ENCODE measurements around the gene RTL1. TPM values are rescaled to one million over a fixed set of nuclear protein-coding genes. Genes with fewer than 3 reads are reported as not detected.

The RTL1 gene
- total RNA-seq, result not detected

- peak in 1 of 2 donors; percentile 46 for DNase-seq (ENCODE audit: low spot score in 2 of 2)
- no peaks in the 10 kb centered on the region for H3K36me3 ChIP-seq
- peaks cover 0 to 5% of the 10 kb centered on the region in 2 donors for H3K4me1 ChIP-seq
- peak within 1 kb of the TSS in 2 of 3 donors; percentile 26 to 35 for H3K4me3 ChIP-seq
- H3K27ac ChIP-seq, result no peak within 1 kb of the TSS
- H3K27me3 ChIP-seq, result peaks cover 0 to 27% of the 10 kb centered on the region in 2 donors
- intact Hi-C loops (cut with DNase I; ENCODE audit: low total_unique reads), result no loop called here
- H3K9me3 ChIP-seq, result no peaks in the 10 kb centered on the region
- TF ChIP-seq CTCF (IDR thresholded peaks at IDR 0.05) (no peak), POLR2AphosphoS5 (IDR thresholded peaks at IDR 0.05) (no peak), POLR2A (IDR thresholded peaks at IDR 0.05) (no peak)
Observed at GRCh38 chr14:100903672-100904185, at the start of gene RTL1. Gene RTL1 (minus strand): TSS chr14:100903722. CDS start chr14:100884788, 18,934 bp downstream.

- intact Hi-C loops (cut with DNase I; ENCODE audit: low total_unique reads), result no loop called here
- Histone ChIP-seq H3K4me3 (no peak overlapping the region), H3K27me3 (no peaks in the 10 kb centered on the region), H3K27ac (no peak overlapping the region), H3K4me1 (no peaks in the 10 kb centered on the region), H3K36me3 (no peaks in the 10 kb centered on the region), H3K9me3 (no peaks in the 10 kb centered on the region)
- TF ChIP-seq POLR2A (IDR thresholded peaks at IDR 0.05), result no peak
- no peak for TF ChIP-seq CTCF (IDR thresholded peaks at IDR 0.05)
- no peak for TF ChIP-seq POLR2AphosphoS5 (IDR thresholded peaks at IDR 0.05)
- DNase-seq (ENCODE audit: low spot score in 2 of 2), result no peak
Observed at GRCh38 chr14:100950024-100950423, 46.5 kb upstream of the RTL1 start.

GRCh38 chr14:100944052-100944451 lies 40.5 kb upstream of the RTL1 start:
- H3K27ac ChIP-seq, result no peak overlapping the region
- no peak for DNase-seq (ENCODE audit: low spot score in 2 of 2)
- H3K9me3 ChIP-seq, result no peaks in the 10 kb centered on the region
- intact Hi-C loops (cut with DNase I; ENCODE audit: low total_unique reads), result no loop called here
- no peaks in the 10 kb centered on the region for H3K36me3 ChIP-seq
- TF ChIP-seq POLR2A (IDR thresholded peaks at IDR 0.05) (no peak), CTCF (IDR thresholded peaks at IDR 0.05) (no peak), POLR2AphosphoS5 (IDR thresholded peaks at IDR 0.05) (no peak)
- H3K4me1 ChIP-seq, result no peaks in the 10 kb centered on the region
- no peak overlapping the region for H3K4me3 ChIP-seq
- H3K27me3 ChIP-seq, result no peaks in the 10 kb centered on the region

GRCh38 chr14:100930270-100930669 lies 26.7 kb upstream of the RTL1 start:
- no peaks in the 10 kb centered on the region for H3K36me3 ChIP-seq
- no peak for TF ChIP-seq POLR2A (IDR thresholded peaks at IDR 0.05)
- TF ChIP-seq POLR2AphosphoS5 (IDR thresholded peaks at IDR 0.05), result no peak
- no peak for TF ChIP-seq CTCF (IDR thresholded peaks at IDR 0.05)
- no peak overlapping the region for H3K27ac ChIP-seq
- no peaks in the 10 kb centered on the region for H3K27me3 ChIP-seq
- H3K4me3 ChIP-seq, result no peak overlapping the region
- intact Hi-C loops (cut with DNase I; ENCODE audit: low total_unique reads), result no loop called here
- H3K4me1 ChIP-seq, result no peaks in the 10 kb centered on the region
- DNase-seq (ENCODE audit: low spot score in 2 of 2), result no peak
- peaks cover 0 to 9% of the 10 kb centered on the region in 2 donors for H3K9me3 ChIP-seq

- Histone ChIP-seq H3K27ac (no peak overlapping the region), H3K4me1 (no peaks in the 10 kb centered on the region), H3K27me3 (no peaks in the 10 kb centered on the region), H3K9me3 (no peaks in the 10 kb centered on the region), H3K36me3 (no peaks in the 10 kb centered on the region), H3K4me3 (no peak overlapping the region)
- no peak for DNase-seq (ENCODE audit: low spot score in 2 of 2)
- TF ChIP-seq CTCF (IDR thresholded peaks at IDR 0.05) (no peak), POLR2AphosphoS5 (IDR thresholded peaks at IDR 0.05) (no peak), POLR2A (IDR thresholded peaks at IDR 0.05) (no peak)
- intact Hi-C loops (cut with DNase I; ENCODE audit: low total_unique reads), result no loop called here
Observed at GRCh38 chr14:100915560-100915959, 12.0 kb upstream of the RTL1 start.

All from breast epithelium (tissue), 4 donors.